ENCODE data around the gene ARHGEF10L.

DNA sequence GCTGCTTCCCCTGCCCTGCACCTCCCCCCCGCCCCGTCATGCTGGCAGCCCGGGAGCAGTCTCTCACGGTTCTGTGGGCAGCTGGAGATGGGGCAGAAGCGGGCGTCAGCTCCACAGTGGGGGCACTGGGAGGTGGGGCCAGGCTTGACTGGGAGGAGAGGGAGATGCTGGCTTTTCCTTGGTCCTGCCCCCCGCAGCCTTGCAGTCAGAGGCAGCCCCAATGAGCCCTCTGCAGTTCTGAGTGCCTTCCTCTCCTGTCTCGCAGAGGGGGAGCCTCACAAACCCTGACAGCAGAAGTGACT, 21.7 kb downstream of the ARHGEF10L start:
- TF ChIP-seq, protein P1, sequence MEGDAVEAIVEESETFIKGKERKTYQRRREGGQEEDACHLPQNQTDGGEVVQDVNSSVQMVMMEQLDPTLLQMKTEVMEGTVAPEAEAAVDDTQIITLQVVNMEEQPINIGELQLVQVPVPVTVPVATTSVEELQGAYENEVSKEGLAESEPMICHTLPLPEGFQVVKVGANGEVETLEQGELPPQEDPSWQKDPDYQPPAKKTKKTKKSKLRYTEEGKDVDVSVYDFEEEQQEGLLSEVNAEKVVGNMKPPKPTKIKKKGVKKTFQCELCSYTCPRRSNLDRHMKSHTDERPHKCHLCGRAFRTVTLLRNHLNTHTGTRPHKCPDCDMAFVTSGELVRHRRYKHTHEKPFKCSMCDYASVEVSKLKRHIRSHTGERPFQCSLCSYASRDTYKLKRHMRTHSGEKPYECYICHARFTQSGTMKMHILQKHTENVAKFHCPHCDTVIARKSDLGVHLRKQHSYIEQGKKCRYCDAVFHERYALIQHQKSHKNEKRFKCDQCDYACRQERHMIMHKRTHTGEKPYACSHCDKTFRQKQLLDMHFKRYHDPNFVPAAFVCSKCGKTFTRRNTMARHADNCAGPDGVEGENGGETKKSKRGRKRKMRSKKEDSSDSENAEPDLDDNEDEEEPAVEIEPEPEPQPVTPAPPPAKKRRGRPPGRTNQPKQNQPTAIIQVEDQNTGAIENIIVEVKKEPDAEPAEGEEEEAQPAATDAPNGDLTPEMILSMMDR (IDR thresholded peaks at IDR 0.05), result no peak
- TF ChIP-seq POLR2AphosphoS5 (IDR thresholded peaks at IDR 0.05; ENCODE audit: insufficient read depth in 1 of 2, low read depth in 1 of 2) (no peak), POLR2A (IDR thresholded peaks at IDR 0.05) (no peak)

All from vagina (tissue), 2 donors.